Ascending aorta (tissue), 2 donors: ENCODE data around the gene STX18. TPM values are rescaled to one million over a fixed set of nuclear protein-coding genes. Genes with fewer than 3 reads are reported as not detected.
"Not testable (repeated sequence)": the region's sequence is repeated elsewhere in the genome, so short reads cannot be mapped to it uniquely, and the experiment has no call there.

Experiments used
- DNase-seq, 2 donors: peaks; one replicate each; pipeline ENCODE4 v3.0.0-alpha.2; 2019; ENCODE audit warnings: low spot score in 2 of 2
- H3K27ac ChIP-seq, 2 donors: fragments of 200-600 bp; sonication (generic); one replicate each; pipeline ENCODE4 v1.5.1; 2016 to 2017; ENCODE audit warnings: mild to moderate bottlenecking in 1 of 2
- H3K27me3 ChIP-seq: fragments of 200-600 bp; sonication (generic); one replicate; pipeline ENCODE4 v1.5.1; 2017
- H3K36me3 ChIP-seq, 2 donors: fragments of 200-600 bp; sonication (generic); one replicate each; pipeline ENCODE4 v1.5.1; 2016
- H3K4me1 ChIP-seq, 2 donors: fragments of 200-600 bp; sonication (generic); one replicate each; pipeline ENCODE4 v1.5.1; 2016 to 2017; ENCODE audit warnings: mild to moderate bottlenecking in 1 of 2
- H3K4me3 ChIP-seq, 2 donors: fragments of 200-600 bp; sonication (generic); one replicate each; pipeline ENCODE4 v1.5.1; 2016 to 2017; ENCODE audit warnings: mild to moderate bottlenecking in 1 of 2
- H3K9me3 ChIP-seq, 2 donors: fragments of 200-600 bp; sonication (generic); one replicate each; pipeline ENCODE4 v1.5.1; 2016
- intact Hi-C: fragments of 100-400 bp; cut with DNase I; formaldehyde crosslinking; loops from one replicate; pipeline ENCODE4 v1.15.1; 2023
- total RNA-seq: library from RNA; depleted of rRNA; stranded (reverse); fragments of >200 nt; gene quantifications from one replicate; pipeline ENCODE4 v1.1.0, GENCODE V29; 2016
- TF ChIP-seq, protein P1 (sequence below), 3 experiments: fragments of 200-600 bp in 2 of 3; fragments of 450-650 bp in 1 of 3; sonication (generic) in 2 of 3; IDR thresholded peaks; one replicate each; pipeline ENCODE4 v1.5.1; 2016 to 2019; ENCODE audit warnings: antibody characterized with exemption in 3 of 3, mild to moderate bottlenecking in 1 of 3, moderate library complexity in 1 of 3

Gene STX18
- total RNA-seq, 1 donor from 2014 or later = 28.2 TPM

DNA sequence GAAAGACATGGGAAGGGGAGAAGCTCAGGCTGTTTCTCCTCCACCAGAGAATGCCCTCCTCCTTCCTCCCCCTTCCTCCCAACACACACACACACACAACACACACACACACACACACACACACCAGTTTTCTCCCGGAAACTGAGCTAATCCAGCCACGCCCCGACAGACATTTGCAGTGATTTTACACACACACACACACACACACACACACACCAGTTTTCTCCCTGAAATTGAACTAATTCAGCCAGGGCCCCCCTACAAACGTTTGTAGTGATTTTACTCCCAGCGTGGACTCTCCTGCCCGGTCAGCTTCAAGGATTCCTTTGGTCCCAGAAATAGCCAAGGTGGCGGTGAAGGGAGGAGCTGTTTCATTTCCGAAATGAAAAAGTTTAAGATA is 32.9 kb upstream of the STX18 start:
- no peak for DNase-seq
- no peaks in the 10 kb centered on the region for H3K4me1 ChIP-seq
- intact Hi-C loops = no loop called here
- H3K36me3 ChIP-seq = no peaks in the 10 kb centered on the region
- H3K4me3 ChIP-seq = peak overlapping the region; percentile 67 to 80
- peak overlapping the region; percentile 19 to 28 for H3K27ac ChIP-seq
- H3K27me3 ChIP-seq = no peaks in the 10 kb centered on the region
- TF ChIP-seq, protein P1, sequence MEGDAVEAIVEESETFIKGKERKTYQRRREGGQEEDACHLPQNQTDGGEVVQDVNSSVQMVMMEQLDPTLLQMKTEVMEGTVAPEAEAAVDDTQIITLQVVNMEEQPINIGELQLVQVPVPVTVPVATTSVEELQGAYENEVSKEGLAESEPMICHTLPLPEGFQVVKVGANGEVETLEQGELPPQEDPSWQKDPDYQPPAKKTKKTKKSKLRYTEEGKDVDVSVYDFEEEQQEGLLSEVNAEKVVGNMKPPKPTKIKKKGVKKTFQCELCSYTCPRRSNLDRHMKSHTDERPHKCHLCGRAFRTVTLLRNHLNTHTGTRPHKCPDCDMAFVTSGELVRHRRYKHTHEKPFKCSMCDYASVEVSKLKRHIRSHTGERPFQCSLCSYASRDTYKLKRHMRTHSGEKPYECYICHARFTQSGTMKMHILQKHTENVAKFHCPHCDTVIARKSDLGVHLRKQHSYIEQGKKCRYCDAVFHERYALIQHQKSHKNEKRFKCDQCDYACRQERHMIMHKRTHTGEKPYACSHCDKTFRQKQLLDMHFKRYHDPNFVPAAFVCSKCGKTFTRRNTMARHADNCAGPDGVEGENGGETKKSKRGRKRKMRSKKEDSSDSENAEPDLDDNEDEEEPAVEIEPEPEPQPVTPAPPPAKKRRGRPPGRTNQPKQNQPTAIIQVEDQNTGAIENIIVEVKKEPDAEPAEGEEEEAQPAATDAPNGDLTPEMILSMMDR (IDR thresholded peaks at IDR 0.05) = no peak
- no peaks in the 10 kb centered on the region for H3K9me3 ChIP-seq

DNA sequence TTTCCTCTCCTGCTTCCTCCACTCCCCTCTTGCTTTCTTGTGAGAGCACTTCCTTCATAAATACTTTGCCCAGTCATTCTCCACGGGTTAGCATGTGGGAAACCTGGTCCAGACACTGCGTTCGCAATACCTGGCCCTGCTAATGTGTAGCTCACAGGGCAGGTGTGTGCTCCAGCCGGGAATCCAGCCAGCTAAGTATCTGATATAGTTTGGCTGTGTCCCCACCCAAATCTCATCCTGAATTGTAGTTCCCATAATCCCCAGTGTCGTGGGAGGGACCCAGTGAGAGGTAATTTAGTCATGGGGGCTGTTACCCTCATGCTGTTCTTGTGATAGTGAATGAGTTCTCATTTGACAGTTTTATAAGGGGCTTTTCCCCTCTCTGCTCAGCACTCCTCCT is 32.2 kb upstream of the STX18 start:
- Histone ChIP-seq H3K27me3 (no peaks in the 10 kb centered on the region), H3K9me3 (no peaks in the 10 kb centered on the region), H3K27ac (no peak overlapping the region), H3K4me3 (no peak overlapping the region), H3K4me1 (no peaks in the 10 kb centered on the region), H3K36me3 (no peaks in the 10 kb centered on the region)
- TF ChIP-seq, protein P1 (IDR thresholded peaks at IDR 0.05) = no peak
- intact Hi-C loops = no loop called here
- no peak for DNase-seq

DNA sequence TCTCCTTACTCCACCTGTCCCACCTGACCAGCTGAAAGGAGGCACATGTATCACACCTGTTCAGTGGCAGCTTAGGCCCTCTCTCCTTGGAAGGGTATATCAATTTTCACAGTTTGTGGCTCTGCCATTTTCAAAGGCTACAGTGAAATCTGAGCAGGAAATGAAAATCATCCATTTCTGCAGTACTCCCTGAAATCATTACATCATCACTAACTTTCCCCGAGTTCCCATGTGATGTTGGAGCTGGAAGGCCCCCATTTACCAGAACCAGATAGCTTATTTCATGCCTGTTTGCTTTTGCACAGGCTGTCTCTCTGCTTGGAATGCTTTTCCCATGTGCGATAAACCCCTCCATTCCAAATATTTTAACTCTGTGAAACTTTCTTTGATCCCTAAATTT is 31.0 kb upstream of the STX18 start:
- H3K9me3 ChIP-seq = no peaks in the 10 kb centered on the region
- no peak overlapping the region for H3K4me3 ChIP-seq
- H3K27me3 ChIP-seq = no peaks in the 10 kb centered on the region
- intact Hi-C loops = no loop called here
- H3K27ac ChIP-seq = no peak overlapping the region
- no peaks in the 10 kb centered on the region for H3K36me3 ChIP-seq
- no peaks in the 10 kb centered on the region for H3K4me1 ChIP-seq
- TF ChIP-seq, protein P1 (IDR thresholded peaks at IDR 0.05) = no peak
- DNase-seq = no peak

DNA sequence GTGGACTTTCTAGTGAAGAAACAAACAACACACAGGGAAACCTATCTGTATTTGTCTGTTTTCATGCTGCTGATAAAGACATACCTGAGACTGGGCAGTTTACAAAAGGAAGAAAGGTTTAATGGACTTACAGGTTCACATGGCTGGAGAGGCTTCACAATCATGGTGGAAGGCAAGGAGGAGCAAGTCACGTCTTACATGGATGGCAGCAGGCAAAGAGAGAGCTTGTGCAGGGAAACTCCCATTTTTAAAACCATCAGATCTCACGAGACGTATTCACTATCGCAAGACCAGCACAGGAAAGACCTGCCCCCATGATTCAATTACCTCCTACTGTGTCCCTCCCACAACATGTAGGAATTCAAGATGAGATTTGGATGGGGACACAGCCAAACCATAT is 28.0 kb upstream of the STX18 start:
- H3K4me1 ChIP-seq, intact Hi-C loops, H3K4me3 ChIP-seq, H3K27ac ChIP-seq, H3K27me3 ChIP-seq, H3K36me3 ChIP-seq, DNase-seq, H3K9me3 ChIP-seq: not testable (repeated sequence)

DNA sequence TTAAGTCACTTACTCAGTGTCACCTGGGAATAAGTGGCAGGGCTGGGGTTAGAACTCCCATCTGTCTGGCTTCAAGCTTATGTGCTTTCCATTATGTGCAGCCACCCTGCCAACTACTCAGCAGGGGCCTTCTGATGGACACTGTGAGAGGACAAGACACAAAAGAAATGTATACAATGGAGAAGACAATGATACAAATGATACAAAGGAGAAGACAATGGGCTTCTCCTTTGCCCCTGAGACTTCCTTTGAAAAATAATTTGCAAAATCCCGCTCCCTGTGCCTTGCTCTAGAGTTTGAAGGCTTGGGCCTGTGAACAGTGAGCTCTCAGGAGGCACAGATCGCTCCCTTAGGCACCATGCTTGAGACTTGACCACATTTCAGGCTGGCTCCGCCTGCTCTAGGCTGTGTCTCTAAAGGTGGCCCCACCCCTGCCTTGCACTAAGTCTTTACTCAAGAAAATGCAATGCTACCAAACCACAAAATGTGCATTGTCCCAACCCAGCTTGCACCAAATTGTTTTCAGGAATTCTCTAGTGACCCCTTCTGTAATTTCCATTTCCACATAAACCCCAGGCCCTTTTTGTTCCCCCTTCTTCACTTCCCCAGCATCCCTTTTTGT is 27.1 kb upstream of the STX18 start:
- Histone ChIP-seq H3K27me3 (no peaks in the 10 kb centered on the region), H3K36me3 (no peaks in the 10 kb centered on the region), H3K27ac (no peak overlapping the region), H3K4me3 (no peak overlapping the region), H3K9me3 (no peaks in the 10 kb centered on the region), H3K4me1 (no peaks in the 10 kb centered on the region)
- DNase-seq = no peak
- intact Hi-C loops = no loop called here
- TF ChIP-seq, protein P1 (IDR thresholded peaks at IDR 0.05) = no peak

DNA sequence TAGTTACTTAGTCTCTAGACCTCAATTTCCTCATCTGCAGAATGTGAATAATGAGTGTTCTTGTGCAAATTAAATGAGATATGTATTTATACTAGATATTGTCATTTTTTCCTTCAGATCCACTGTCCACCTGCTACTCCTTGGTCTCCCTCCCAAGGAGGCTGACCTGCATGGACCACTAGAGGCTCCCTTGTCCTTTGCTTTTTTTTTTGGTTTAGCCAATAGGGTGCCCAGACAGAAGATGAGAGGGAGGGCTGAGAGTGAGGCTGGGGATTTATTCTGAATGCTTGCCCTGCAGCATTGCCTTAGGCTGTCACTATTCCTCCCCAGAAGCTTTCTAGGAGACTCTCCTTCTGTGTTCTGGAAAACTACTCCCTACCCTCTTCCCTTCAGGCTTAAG is 24.5 kb upstream of the STX18 start:
- DNase-seq, H3K27ac ChIP-seq, H3K4me3 ChIP-seq, H3K36me3 ChIP-seq, H3K27me3 ChIP-seq, H3K9me3 ChIP-seq, H3K4me1 ChIP-seq, intact Hi-C loops: not testable (repeated sequence)

DNA sequence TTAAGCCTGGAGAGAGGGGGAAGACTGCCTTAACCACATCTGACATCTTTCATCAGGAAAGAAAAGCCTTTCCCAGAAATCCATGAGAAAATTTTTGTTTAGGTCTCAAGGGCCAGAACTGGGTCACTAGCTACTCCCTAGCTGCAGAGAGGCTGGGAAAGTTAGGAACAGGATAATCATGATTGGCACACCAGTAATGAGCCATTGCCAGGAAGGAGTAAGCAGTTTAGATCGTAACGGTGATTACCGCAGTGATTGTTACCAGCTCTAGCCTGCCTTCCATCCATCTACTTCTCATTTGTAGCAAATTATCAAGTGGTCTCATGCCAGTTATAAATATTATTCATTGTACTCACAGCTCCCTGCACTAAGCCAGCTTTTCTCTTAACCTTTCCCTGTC is 22.7 kb upstream of the STX18 start:
- TF ChIP-seq, protein P1 (IDR thresholded peaks at IDR 0.05) = no peak
- Histone ChIP-seq H3K9me3 (no peaks in the 10 kb centered on the region), H3K36me3 (no peaks in the 10 kb centered on the region), H3K27me3 (no peaks in the 10 kb centered on the region), H3K27ac (no peak overlapping the region), H3K4me3 (no peak overlapping the region), H3K4me1 (no peaks in the 10 kb centered on the region)
- DNase-seq = no peak
- intact Hi-C loops = no loop called here
